ENCODE measurements around the gene EPHA6.
A peak's percentile ranks its signal among the peaks of the same experiment; 100 is the strongest.

Gene EPHA6

GRCh38 chr3:96813820-96814650, at the start of gene EPHA6:
Gene EPHA6, plus strand, starts transcription at chr3:96814594.
- DNase-seq, result peak; percentile 23

DNA sequence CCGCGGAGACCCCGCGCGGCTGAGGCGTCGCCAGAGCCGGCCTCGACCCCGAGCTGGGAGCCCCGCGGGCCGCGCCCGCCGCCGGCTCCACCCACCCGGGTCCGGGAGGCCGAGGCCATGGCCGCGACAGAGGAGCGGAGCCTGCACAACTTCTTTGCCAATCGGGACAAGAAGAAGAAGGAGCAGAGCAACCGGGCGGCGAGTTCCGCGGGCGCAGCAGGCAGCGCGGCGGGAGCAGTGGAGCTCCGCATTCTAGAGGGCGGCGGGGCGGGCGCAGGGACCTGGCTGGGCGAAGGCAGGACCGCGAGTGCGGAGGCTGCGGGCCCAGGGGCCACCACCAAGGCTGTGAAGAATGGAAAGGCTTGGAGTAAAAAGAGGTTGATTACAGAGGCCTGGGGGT, 37.6 kb upstream of the EPHA6 start:
- DNase-seq, result no peak

DNA sequence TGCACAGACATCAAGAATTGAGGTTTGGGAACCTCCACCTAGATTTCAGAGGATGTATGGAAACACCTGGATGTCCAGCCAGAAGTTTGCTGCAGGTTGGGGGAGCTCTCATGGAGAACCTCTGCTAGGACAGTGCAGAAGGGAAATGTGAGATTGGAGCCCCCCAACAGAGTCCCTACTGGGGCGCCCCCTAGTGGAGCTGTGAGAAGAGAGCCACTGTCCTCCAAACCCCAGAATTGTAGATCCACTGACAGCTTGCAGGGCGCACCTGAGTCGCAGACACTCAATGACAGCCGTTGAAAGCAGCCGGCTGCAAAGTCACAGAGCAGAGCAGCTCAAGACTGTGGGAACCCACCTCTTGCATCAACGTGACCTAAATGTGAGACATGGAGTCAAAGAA, 34.6 kb upstream of the EPHA6 start:
- DNase-seq, result no peak

DNA sequence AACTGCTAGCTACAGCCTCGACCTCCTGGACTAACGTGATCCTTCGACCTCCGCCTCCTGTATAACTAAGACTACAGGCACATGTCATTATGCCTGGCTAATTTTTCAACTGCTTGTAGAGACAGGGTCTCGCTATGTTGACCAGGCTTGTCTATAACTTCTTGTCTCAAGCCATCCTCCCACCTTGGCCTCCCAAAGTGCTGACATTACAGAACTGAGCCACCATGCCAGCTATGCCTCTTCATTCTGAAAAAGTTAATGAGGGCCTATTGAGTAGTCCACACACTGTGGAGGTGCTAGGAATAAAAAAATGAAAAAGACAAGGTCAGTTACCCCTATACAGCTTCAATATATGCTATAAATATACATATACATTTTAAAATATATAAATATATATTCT, 18.3 kb upstream of the EPHA6 start:
- no peak for DNase-seq

DNA sequence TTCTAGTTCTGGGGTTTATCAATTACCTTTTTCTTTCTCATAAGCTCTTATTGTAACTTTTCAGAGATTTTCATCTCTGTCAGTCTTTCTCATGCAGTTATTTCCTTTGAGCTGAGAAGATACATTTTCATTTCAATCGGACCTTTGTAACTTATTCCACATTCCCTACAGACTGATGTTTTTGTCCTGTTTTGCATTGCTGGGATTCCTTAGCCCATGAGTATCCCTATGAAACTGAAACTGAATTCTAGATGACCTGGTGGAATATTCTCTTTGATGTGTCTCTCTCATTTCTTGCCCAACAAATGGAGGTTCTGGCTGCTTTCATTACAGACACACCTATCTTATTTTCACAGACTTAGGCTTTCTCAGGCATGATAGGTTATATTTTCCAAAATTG, 10.5 kb upstream of the EPHA6 start:
- no peak for DNase-seq

- no peak for DNase-seq
These were observed 8.1 kb upstream of the EPHA6 start for GRCh38 chr3:96806341-96806740.

DNA sequence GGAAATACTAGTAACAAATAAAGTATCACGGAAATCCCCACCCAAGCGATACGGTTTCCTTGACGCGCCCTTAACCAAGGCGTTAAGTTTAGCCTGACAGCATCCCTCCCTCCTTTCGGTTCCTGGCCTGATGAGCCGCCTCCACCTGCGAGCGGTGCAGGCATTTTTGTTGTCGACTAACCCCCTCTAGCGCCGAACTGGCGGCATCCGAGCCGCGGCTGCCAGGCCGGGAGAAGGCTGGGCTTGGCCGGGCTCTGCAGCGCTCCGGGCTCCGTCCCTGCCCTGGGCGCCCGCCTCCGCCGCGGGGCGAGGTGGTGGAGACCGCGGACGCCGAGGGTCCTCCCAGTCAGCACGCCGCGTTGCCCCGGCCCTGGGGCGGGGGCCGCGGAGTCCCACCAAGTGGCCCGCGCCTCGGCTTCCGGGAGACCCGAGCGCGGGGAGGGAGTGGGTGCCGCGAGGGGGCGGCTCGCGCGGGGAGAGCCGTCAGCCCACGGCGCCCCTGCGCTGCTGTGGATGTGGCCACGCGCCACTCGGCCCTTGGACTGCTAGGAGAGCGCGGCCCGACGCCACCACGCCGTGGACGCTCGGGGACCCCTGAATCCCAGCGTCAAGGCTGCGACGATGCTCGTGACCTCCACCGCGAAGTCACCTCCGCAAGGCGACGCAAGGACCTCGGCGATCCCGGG, 1.1 kb upstream of the EPHA6 start:
- DNase-seq, result peak; percentile 62

DNA sequence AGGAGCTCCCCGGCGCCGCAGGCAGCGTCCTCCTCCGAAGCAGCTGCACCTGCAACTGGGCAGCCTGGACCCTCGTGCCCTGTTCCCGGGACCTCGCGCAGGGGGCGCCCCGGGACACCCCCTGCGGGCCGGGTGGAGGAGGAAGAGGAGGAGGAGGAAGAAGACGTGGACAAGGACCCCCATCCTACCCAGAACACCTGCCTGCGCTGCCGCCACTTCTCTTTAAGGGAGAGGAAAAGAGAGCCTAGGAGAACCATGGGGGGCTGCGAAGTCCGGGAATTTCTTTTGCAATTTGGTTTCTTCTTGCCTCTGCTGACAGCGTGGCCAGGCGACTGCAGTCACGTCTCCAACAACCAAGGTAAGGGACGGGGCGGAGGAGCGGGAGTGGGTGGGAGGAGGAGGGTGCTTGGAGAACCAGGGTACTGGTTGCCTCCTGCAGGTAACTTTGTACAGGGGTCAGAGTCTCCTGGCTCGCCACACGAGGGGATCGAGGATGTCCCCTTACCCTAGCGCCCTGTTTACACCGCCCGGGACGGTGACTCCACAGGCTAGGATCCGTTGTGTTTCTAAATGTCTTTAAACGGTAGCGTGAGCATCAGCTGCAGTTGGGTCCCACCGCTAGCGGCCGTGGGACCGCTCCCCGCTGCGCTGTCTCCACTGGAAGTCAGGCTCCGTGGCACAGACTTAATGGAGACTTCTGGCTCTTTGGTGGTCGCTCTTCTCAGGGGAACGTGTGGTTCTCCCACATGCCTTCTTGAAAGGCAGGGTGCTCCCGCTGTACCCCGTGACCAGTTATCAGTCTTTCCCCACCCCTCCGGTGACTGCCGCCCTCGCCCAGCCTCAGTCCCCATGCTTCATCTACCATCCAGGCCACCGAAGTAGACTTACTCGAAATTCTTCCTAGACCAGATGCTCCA, 515 bp downstream of the EPHA6 start:
- no peak for DNase-seq

DNA sequence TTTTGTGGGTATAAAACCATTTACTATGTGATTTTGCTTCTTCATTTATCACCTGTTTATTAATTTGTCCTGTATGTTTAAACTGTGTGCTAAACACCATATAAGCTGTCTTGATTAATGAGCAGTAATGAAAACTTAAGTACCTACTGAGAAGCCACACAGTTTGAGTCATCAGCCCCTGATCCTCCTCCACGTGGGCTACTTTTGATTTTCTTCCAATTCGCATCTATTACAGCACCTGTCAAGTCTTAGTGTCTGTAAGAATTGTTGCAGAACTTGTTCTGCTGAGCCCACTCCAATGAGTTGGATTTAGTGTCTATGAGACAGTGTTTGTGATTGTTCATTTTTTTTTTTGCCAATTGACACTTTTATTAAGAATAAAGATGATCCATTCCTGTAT, 16.8 kb downstream of the EPHA6 start:
- no peak for DNase-seq

DNA sequence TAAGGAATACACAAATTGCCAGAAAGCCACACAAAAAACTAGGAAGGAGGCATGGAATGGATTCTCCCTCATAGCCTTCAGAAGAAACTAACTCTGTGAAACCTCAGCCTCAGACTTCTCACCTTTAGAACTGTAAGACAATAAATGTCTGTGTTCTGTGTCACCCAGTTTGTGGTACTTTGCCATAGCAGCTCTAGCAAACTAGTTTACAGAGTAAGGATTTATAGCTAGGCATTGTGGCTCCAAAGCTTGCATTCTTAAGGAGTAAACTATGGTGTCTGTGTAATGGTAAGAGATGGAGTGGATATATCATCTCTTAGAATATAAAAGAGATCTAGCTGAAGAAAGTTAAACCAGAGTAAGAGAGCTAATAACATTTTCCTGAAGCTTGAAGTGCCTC, 18.9 kb downstream of the EPHA6 start:
- no peak for DNase-seq

- DNase-seq, result no peak
These were observed 21.9 kb downstream of the EPHA6 start for GRCh38 chr3:96836153-96836915.

GRCh38 chr3:96843505-96844203, 29.3 kb downstream of the EPHA6 start:
- no peak for DNase-seq

- no peak for DNase-seq
These were observed 29.8 kb downstream of the EPHA6 start for GRCh38 chr3:96844204-96844514.

GRCh38 chr3:96852849-96853248, 38.5 kb downstream of the EPHA6 start:
- no peak for DNase-seq

GRCh38 chr3:96860882-96861281, 46.5 kb downstream of the EPHA6 start:
- DNase-seq, result no peak

GRCh38 chr3:96863129-96863740, 48.8 kb downstream of the EPHA6 start:
- peak; percentile 14 for DNase-seq

GRCh38 chr3:96865605-96866004, 51.2 kb downstream of the EPHA6 start:
- no peak for DNase-seq

- DNase-seq, result no peak
These were observed 54.9 kb downstream of the EPHA6 start for GRCh38 chr3:96869316-96869715.

- no peak for DNase-seq
These were observed 63.1 kb downstream of the EPHA6 start for GRCh38 chr3:96877510-96877909.

- DNase-seq, result no peak
These were observed 85.6 kb downstream of the EPHA6 start for GRCh38 chr3:96900031-96900430.

DNA sequence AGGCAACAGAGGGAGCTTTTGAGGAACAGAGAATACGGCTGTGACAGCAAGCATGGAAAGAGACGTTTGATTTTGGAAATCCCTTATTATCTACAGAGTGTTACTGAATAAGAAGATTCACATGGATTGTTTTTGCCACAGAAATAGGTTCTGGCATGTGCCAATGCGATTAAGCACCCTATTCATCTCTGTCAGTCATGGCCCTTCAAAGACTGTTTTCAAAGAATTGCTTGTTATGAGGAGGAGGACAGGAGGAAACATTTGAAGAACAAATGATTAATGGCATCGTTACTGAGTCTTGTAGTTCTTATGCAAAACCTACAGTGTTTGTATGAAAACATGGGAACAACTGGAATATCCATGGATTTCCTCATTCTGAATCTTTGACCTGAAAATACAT, 86.2 kb downstream of the EPHA6 start:
- DNase-seq, result no peak

- DNase-seq, result peak; percentile 17
These were observed 101.1 kb downstream of the EPHA6 start for GRCh38 chr3:96915445-96915844.

Measured in HCEC 1CT (cell line).